ENCODE results near the gene GYG2. TPM values are rescaled to one million over a fixed set of nuclear protein-coding genes. Genes with fewer than 3 reads are reported as not detected.

The GYG2 gene
- total RNA-seq, 1 experiment from 2014 or later, result 0.58 TPM

GRCh38 chrX:2871831-2872230, 43.1 kb downstream of the GYG2 start:
- H3K79me2 ChIP-seq (ENCODE audit: low read length), result no peaks in the 10 kb centered on the region
- H3K4me1 ChIP-seq (ENCODE audit: insufficient read depth, low read length), result no peaks in the 10 kb centered on the region
- no peak overlapping the region for H3K4me2 ChIP-seq (ENCODE audit: low read length)
- no peaks in the 10 kb centered on the region for H3K9me2 ChIP-seq (replicated peaks; ENCODE audit: low read length)
- no peaks in the 10 kb centered on the region for H3K27me3 ChIP-seq (ENCODE audit: low read length)
- no peaks in the 10 kb centered on the region for H4K20me1 ChIP-seq (ENCODE audit: low read length)
- no peaks in the 10 kb centered on the region for H3K9me3 ChIP-seq (ENCODE audit: low read length)
- CTCF ChIA-PET, result no interaction called here
- no peak overlapping the region for H3K4me3 ChIP-seq (ENCODE audit: low read length)
- no peaks in the 10 kb centered on the region for H3K36me3 ChIP-seq (ENCODE audit: low read depth, low read length)
- DNase-seq (no peak), ATAC-seq (no peak)
- POLR2A ChIA-PET (ENCODE audit: unreplicated experiment), result no interaction called here
- TF ChIP-seq EZH2 (IDR thresholded peaks at IDR 0.05; ENCODE audit: low read length, unreplicated experiment) (no peak), CTCF (conservative IDR thresholded peaks at IDR 0.05; ENCODE audit: low read depth, low read length) (no peak), EZH2phosphoT487 (IDR thresholded peaks at IDR 0.05; ENCODE audit: borderline replicate concordance, low read length) (no peak)
- no peaks in the 10 kb centered on the region for H3F3A ChIP-seq (ENCODE audit: low read length, unreplicated experiment)
- intact Hi-C loops (cut with micrococcal nuclease), result no loop called here
- no peak overlapping the region for H3K9ac ChIP-seq (ENCODE audit: low read length)
- no peak overlapping the region for H3K27ac ChIP-seq (ENCODE audit: low read length)
- no TSS peak for BruUV-seq (replicated peaks)
- H2AFZ ChIP-seq (ENCODE audit: low read length), result no peak overlapping the region

- intact Hi-C loops (cut with micrococcal nuclease), result no loop called here
- Histone ChIP-seq H2AFZ (ENCODE audit: low read length) (no peak overlapping the region), H3K79me2 (ENCODE audit: low read length) (no peaks in the 10 kb centered on the region), H3K4me2 (ENCODE audit: low read length) (no peak overlapping the region), H3K27ac (ENCODE audit: low read length) (no peak overlapping the region), H3K4me3 (ENCODE audit: low read length) (no peak overlapping the region), H3K27me3 (ENCODE audit: low read length) (no peaks in the 10 kb centered on the region; the same call in 1 of the 2 replicates), H3K4me1 (ENCODE audit: insufficient read depth, low read length) (no peaks in the 10 kb centered on the region), H4K20me1 (ENCODE audit: low read length) (no peaks in the 10 kb centered on the region), H3K36me3 (ENCODE audit: low read depth, low read length) (no peaks in the 10 kb centered on the region), H3F3A (ENCODE audit: low read length, unreplicated experiment) (no peaks in the 10 kb centered on the region), H3K9ac (ENCODE audit: low read length) (no peak overlapping the region), H3K9me2 (replicated peaks; ENCODE audit: low read length) (no peaks in the 10 kb centered on the region), H3K9me3 (ENCODE audit: low read length) (no peaks in the 10 kb centered on the region)
- no peak for ATAC-seq
- DNase-seq, result no peak
- no peak for TF ChIP-seq EZH2phosphoT487 (IDR thresholded peaks at IDR 0.05; ENCODE audit: borderline replicate concordance, low read length)
- TF ChIP-seq EZH2 (IDR thresholded peaks at IDR 0.05; ENCODE audit: low read length, unreplicated experiment), result no peak
- no peak for TF ChIP-seq CTCF (conservative IDR thresholded peaks at IDR 0.05; ENCODE audit: low read depth, low read length)
- ChIA-PET POLR2A (ENCODE audit: unreplicated experiment) (no interaction called here), CTCF (no interaction called here)
- BruUV-seq (replicated peaks), result no TSS peak
Observed at GRCh38 chrX:2872671-2873277, 44.0 kb downstream of the GYG2 start.

GRCh38 chrX:2874222-2875135, 45.7 kb downstream of the GYG2 start:
- no peaks in the 10 kb centered on the region for H3K9me3 ChIP-seq (ENCODE audit: low read length)
- DNase-seq (no peak), ATAC-seq (no peak)
- no peaks in the 10 kb centered on the region for H3F3A ChIP-seq (ENCODE audit: low read length, unreplicated experiment)
- H3K4me3 ChIP-seq (ENCODE audit: low read length), result no peak overlapping the region
- no peak overlapping the region for H2AFZ ChIP-seq (ENCODE audit: low read length)
- no peak overlapping the region for H3K9ac ChIP-seq (ENCODE audit: low read length)
- intact Hi-C loops (cut with micrococcal nuclease), result no loop called here
- no peaks in the 10 kb centered on the region; the same call in 1 of the 2 replicates for H3K27me3 ChIP-seq (ENCODE audit: low read length)
- no peaks in the 10 kb centered on the region for H3K36me3 ChIP-seq (ENCODE audit: low read depth, low read length)
- no peaks in the 10 kb centered on the region for H3K4me1 ChIP-seq (ENCODE audit: insufficient read depth, low read length)
- no TSS peak for BruUV-seq (replicated peaks)
- no peak overlapping the region for H3K27ac ChIP-seq (ENCODE audit: low read length)
- TF ChIP-seq EZH2 (IDR thresholded peaks at IDR 0.05; ENCODE audit: low read length, unreplicated experiment) (no peak), CTCF (conservative IDR thresholded peaks at IDR 0.05; ENCODE audit: low read depth, low read length) (no peak), EZH2phosphoT487 (IDR thresholded peaks at IDR 0.05; ENCODE audit: borderline replicate concordance, low read length) (no peak)
- ChIA-PET CTCF (no interaction called here), POLR2A (ENCODE audit: unreplicated experiment) (no interaction called here)
- no peaks in the 10 kb centered on the region for H3K9me2 ChIP-seq (replicated peaks; ENCODE audit: low read length)
- no peaks in the 10 kb centered on the region for H4K20me1 ChIP-seq (ENCODE audit: low read length)
- no peak overlapping the region for H3K4me2 ChIP-seq (ENCODE audit: low read length)
- H3K79me2 ChIP-seq (ENCODE audit: low read length), result no peaks in the 10 kb centered on the region

Data from PC-3 (cell line).